ENCODE results near the gene RIF1. TPM values are rescaled to one million over a fixed set of nuclear protein-coding genes. Genes with fewer than 3 reads are reported as not detected.
"Not testable (repeated sequence)": the region's sequence is repeated elsewhere in the genome, so short reads cannot be mapped to it uniquely, and the experiment has no call there.

The RIF1 gene
- total RNA-seq, 1 experiment from 2014 or later: 123 TPM

GRCh38 chr2:151417650-151418049, 7.9 kb downstream of the RIF1 start:
- no peak overlapping the region for H3T11ph ChIP-seq (ENCODE audit: low read length)
- Mint-ChIP-seq H3K9me3 (no peaks in the 10 kb centered on the region), H3K27me3 (ENCODE audit: low read depth) (no peaks in the 10 kb centered on the region), H3K4me1 (peaks cover under 1% of the 10 kb centered on the region in 2 experiments; a peak in 1 of 4 replicates), H3K4me3 (no peak overlapping the region), H3K36me3 (ENCODE audit: insufficient read depth in 1 of 3, low read depth in 3 of 3) (peaks cover 43 to 93% (median 84%) of the 10 kb centered on the region in 3 experiments), H3K27ac (no peak overlapping the region)
- H3K79me2 ChIP-seq (ENCODE audit: insufficient read depth, low read length): peaks cover 3% of the 10 kb centered on the region
- H3K14ac ChIP-seq (ENCODE audit: insufficient read depth, low read length): no peak overlapping the region
- no peaks in the 10 kb centered on the region for H3K9me3 ChIP-seq (ENCODE audit: control insufficient read depth, low read depth, low read length)
- H3K79me1 ChIP-seq (ENCODE audit: insufficient read depth, low read depth, low read length, poor library complexity, severe bottlenecking): peaks cover 5% of the 10 kb centered on the region
- no peak overlapping the region for H4K5ac ChIP-seq (ENCODE audit: insufficient read length, low read depth, low read length)
- H3K18ac ChIP-seq (ENCODE audit: insufficient read length, low read depth, low read length): no peak overlapping the region
- H3K27me3 ChIP-seq (ENCODE audit: insufficient read depth, low read length): no peaks in the 10 kb centered on the region
- TF ChIP-seq CTCF (conservative IDR thresholded peaks at IDR 0.05): no peak
- H2BK15ac ChIP-seq (ENCODE audit: low read depth, low read length): no peak overlapping the region
- no peak overlapping the region for H2AK5ac ChIP-seq (ENCODE audit: insufficient read length, low read length)
- H3K4me1 ChIP-seq (ENCODE audit: insufficient read depth, low read length): no peaks in the 10 kb centered on the region
- no peak overlapping the region for H2AFZ ChIP-seq (ENCODE audit: low read length)
- no peak overlapping the region for H2BK12ac ChIP-seq (ENCODE audit: insufficient read length, low read depth, low read length)
- no CpG with 5 or more reads among the region's 3 CpGs for WGBS (ENCODE audit: extremely low coverage, insufficient read length, low lambda C conversion rate)
- DNase-seq: no peak
- H4K8ac ChIP-seq (replicated peaks; ENCODE audit: insufficient read length, low read depth, low read length): no peak overlapping the region
- H2BK20ac ChIP-seq (ENCODE audit: low read depth, low read length, poor library complexity, severe bottlenecking): no peak overlapping the region
- no peak overlapping the region for H4K91ac ChIP-seq (ENCODE audit: insufficient read length, low read depth, low read length)
- no peak overlapping the region for H3K23ac ChIP-seq (ENCODE audit: insufficient read length, low read depth, low read length)
- H4K20me1 ChIP-seq (ENCODE audit: control insufficient read depth, insufficient read depth, insufficient read length): no peaks in the 10 kb centered on the region
- H3K4ac ChIP-seq (ENCODE audit: low read depth, low read length): no peak overlapping the region
- H2BK5ac ChIP-seq (ENCODE audit: insufficient read length, low read length): no peak overlapping the region
- no peak overlapping the region for H3K56ac ChIP-seq (ENCODE audit: insufficient read length, low read depth, low read length)
- H2BK120ac ChIP-seq (ENCODE audit: low read depth, low read length, poor library complexity, severe bottlenecking): no peak overlapping the region
- no peak overlapping the region for H3K9ac ChIP-seq (ENCODE audit: extremely low read depth, insufficient read length, low read length)
- H3K23me2 ChIP-seq (ENCODE audit: insufficient read length, low read depth, low read length, poor library complexity, severe bottlenecking): no peaks in the 10 kb centered on the region
- H3K4me2 ChIP-seq (ENCODE audit: insufficient read depth, insufficient read length, low read length): no peak overlapping the region
- no peak overlapping the region for H3K27ac ChIP-seq (ENCODE audit: insufficient read length, low read depth, low read length)

GRCh38 chr2:151421681-151422080, 12.0 kb downstream of the RIF1 start:
- not testable (repeated sequence) for H2AFZ ChIP-seq (ENCODE audit: low read length); H3K14ac ChIP-seq (ENCODE audit: insufficient read depth, low read length); H3K9ac ChIP-seq (ENCODE audit: extremely low read depth, insufficient read length, low read length); H3K4ac ChIP-seq (ENCODE audit: low read depth, low read length); H2AK5ac ChIP-seq (ENCODE audit: insufficient read length, low read length); H3K23ac ChIP-seq (ENCODE audit: insufficient read length, low read depth, low read length); H3K27ac Mint-ChIP-seq; DNase-seq; H3K9me3 ChIP-seq (ENCODE audit: control insufficient read depth, low read depth, low read length); H4K8ac ChIP-seq (replicated peaks; ENCODE audit: insufficient read length, low read depth, low read length); H3K56ac ChIP-seq (ENCODE audit: insufficient read length, low read depth, low read length); H3K27me3 Mint-ChIP-seq (ENCODE audit: low read depth); H3K18ac ChIP-seq (ENCODE audit: insufficient read length, low read depth, low read length); H3K79me2 ChIP-seq (ENCODE audit: insufficient read depth, low read length); H3K9me3 Mint-ChIP-seq; H2BK15ac ChIP-seq (ENCODE audit: low read depth, low read length); H4K91ac ChIP-seq (ENCODE audit: insufficient read length, low read depth, low read length); H3K27ac ChIP-seq (ENCODE audit: insufficient read length, low read depth, low read length); H3K23me2 ChIP-seq (ENCODE audit: insufficient read length, low read depth, low read length, poor library complexity, severe bottlenecking); H2BK12ac ChIP-seq (ENCODE audit: insufficient read length, low read depth, low read length); H2BK120ac ChIP-seq (ENCODE audit: low read depth, low read length, poor library complexity, severe bottlenecking); H3K4me1 ChIP-seq (ENCODE audit: insufficient read depth, low read length); H3K4me3 Mint-ChIP-seq; H3K4me2 ChIP-seq (ENCODE audit: insufficient read depth, insufficient read length, low read length); H2BK20ac ChIP-seq (ENCODE audit: low read depth, low read length, poor library complexity, severe bottlenecking); H4K5ac ChIP-seq (ENCODE audit: insufficient read length, low read depth, low read length); H3K27me3 ChIP-seq (ENCODE audit: insufficient read depth, low read length); H4K20me1 ChIP-seq (ENCODE audit: control insufficient read depth, insufficient read depth, insufficient read length); H3T11ph ChIP-seq (ENCODE audit: low read length); H2BK5ac ChIP-seq (ENCODE audit: insufficient read length, low read length); H3K4me1 Mint-ChIP-seq
- peaks cover 43 to 93% (median 81%) of the 10 kb centered on the region in 3 experiments for H3K36me3 Mint-ChIP-seq (ENCODE audit: insufficient read depth in 1 of 3, low read depth in 3 of 3)
- H3K79me1 ChIP-seq (ENCODE audit: insufficient read depth, low read depth, low read length, poor library complexity, severe bottlenecking): peaks cover 11% of the 10 kb centered on the region
- WGBS (ENCODE audit: extremely low coverage, insufficient read length, low lambda C conversion rate): no CpG with 5 or more reads among the region's 12 CpGs
